HepG2 (cell line): ENCODE measurements around the gene DNM3.

ENCODE experiments used
- CEBPB ChIP-seq: IDR thresholded peaks from 2 replicates; pipeline ENCODE4 v1.6.1; 2011; ENCODE audit warnings: low read depth, low read length, improper control_type of control experiment, borderline replicate concordance
- CTCF ChIP-seq: sonication (generic); formaldehyde crosslinking; IDR thresholded peaks from 2 replicates; pipeline ENCODE4 v1.5.0; 2020; ENCODE audit warnings: mild to moderate bottlenecking, missing genetic modification reagents, moderate library complexity
- GABPA ChIP-seq, 2 experiments: IDR thresholded peaks; 2 replicates each; pipeline ENCODE4 v1.6.1; 2011 to 2016; ENCODE audit warnings: low read depth in 2 of 2, low read length in 1 of 2, missing biosample characterization in 1 of 2, missing genetic modification characterization in 1 of 2
- NFRKB ChIP-seq: fragments of 450-650 bp; IDR thresholded peaks from 2 replicates; pipeline ENCODE4 v1.6.1; 2017
- THRA ChIP-seq: sonication (generic); formaldehyde crosslinking; IDR thresholded peaks from 2 replicates; pipeline ENCODE4 v1.4.0; 2020; ENCODE audit warnings: missing genetic modification reagents, borderline replicate concordance
- ZNF501 ChIP-seq: sonication (generic); formaldehyde crosslinking; IDR thresholded peaks from 2 replicates; pipeline ENCODE4 v1.5.1; 2020; ENCODE audit warnings: mild to moderate bottlenecking, moderate library complexity, missing genetic modification reagents
- ZNF597 ChIP-seq: sonication (generic); formaldehyde crosslinking; IDR thresholded peaks from 2 replicates; pipeline ENCODE4 v1.5.0; 2020; ENCODE audit warnings: missing genetic modification reagents
- TF ChIP-seq, protein P1 (sequence below): IDR thresholded peaks from 2 replicates; pipeline ENCODE4 v1.6.1; 2012; ENCODE audit warnings: inconsistent platforms

DNA sequence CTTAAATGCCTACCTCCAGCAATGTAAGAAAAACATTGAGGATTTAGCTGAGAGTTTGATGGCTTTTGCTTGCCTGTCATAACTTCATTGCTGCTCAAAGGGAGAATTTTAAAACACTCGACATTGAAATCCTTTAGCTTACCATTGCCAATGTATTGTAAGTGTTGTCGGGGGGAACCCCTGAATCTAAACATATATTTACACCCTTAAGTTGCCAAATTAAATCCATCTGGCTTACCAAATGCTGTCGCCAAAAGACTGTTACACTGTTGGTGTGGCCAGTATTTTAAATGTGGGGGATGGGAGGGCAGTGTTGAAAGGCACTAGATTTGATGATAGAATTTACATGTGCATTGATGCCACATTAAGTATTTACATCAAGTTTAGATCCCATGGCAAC, 554.3 kb downstream of the DNM3 start:
- TF ChIP-seq CTCF (no peak), NFRKB (no peak), ZNF501 (CRISPR knock-in tag) (no peak), GABPA (IDR thresholded peaks at IDR 0.05; ENCODE audit: low read depth, low read length) (no peak), GABPA (CRISPR knock-in tag; IDR thresholded peaks at IDR 0.05; ENCODE audit: low read depth) (no peak), THRA (CRISPR knock-in tag) (no peak), CEBPB (no peak), ZNF597 (CRISPR knock-in tag) (no peak)
- TF ChIP-seq, protein P1, sequence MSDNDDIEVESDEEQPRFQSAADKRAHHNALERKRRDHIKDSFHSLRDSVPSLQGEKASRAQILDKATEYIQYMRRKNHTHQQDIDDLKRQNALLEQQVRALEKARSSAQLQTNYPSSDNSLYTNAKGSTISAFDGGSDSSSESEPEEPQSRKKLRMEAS = no peak
